K562 (cell line): ENCODE results near the gene RNF224. TPM values are rescaled to one million over a fixed set of nuclear protein-coding genes. Genes with fewer than 3 reads are reported as not detected.

Experiments
- CBFA2T3 ChIP-seq: fragments of 450-650 bp; IDR thresholded peaks from 2 replicates; pipeline ENCODE4 v1.6.1; 2017
- EP300 ChIP-seq: IDR thresholded peaks from 2 replicates; pipeline ENCODE4 v1.6.1; 2012; ENCODE audit warnings: low read length, improper control_type of control experiment
- HDGF ChIP-seq: fragments of 450-650 bp; IDR thresholded peaks from 2 replicates; pipeline ENCODE4 v1.6.1; 2016
- RAD21 ChIP-seq, 2 experiments: fragments of 250-450 bp in 1 of 2; fragments of 450-650 bp in 1 of 2; sonication (Bioruptor Pico) in 1 of 2; formaldehyde crosslinking in 1 of 2; IDR thresholded peaks in 1 of 2; conservative IDR thresholded peaks in 1 of 2; 2 replicates each; pipeline versions ENCODE4 v1.4.0 to v1.8.0; 2020 to 2022; ENCODE audit warnings: mild to moderate bottlenecking in 2 of 2, moderate library complexity in 1 of 2
- ZEB2 ChIP-seq: fragments of 450-650 bp; IDR thresholded peaks from 2 replicates; pipeline ENCODE4 v1.6.1; 2016
- ZNF239 ChIP-seq: fragments of 250-450 bp; sonication (Bioruptor Pico); IDR thresholded peaks from 2 replicates; pipeline ENCODE4 v1.4.0; 2020; ENCODE audit warnings: mild to moderate bottlenecking
- polyA plus RNA-seq, 8 experiments: library from polyadenylated mRNA; depleted of rRNA in 4 of 8; stranded (reverse) in 5 of 8; unstranded in 3 of 8; fragments of >200 nt; fragmentation: Nextera tagmentation in 2 of 8; fragmentation: Illumina TruSeq in 1 of 8; extraction: Ambion mirVana in 2 of 8; extraction: Trizol in 1 of 8; gene quantifications; 2 replicates each; pipeline versions ENCODE4 v1.2.1 to v1.2.3, GENCODE V29; 2011 to 2014; ENCODE audit warnings: inconsistent platforms in 1 of 8, missing spikeins in 1 of 8
- total RNA-seq, 7 experiments: library from RNA; depleted of rRNA in 6 of 7; stranded (reverse); fragments of >200 nt in 6 of 7; fragmentation: Illumina TruSeq in 2 of 7; extraction: Trizol in 2 of 7; gene quantifications; 2 replicates each; pipeline versions ENCODE4 v1.2.1 to v1.2.3, GENCODE V29; 2011 to 2021; ENCODE audit warnings: low replicate concordance in 1 of 7
- TF ChIP-seq, protein P1 (sequence below), 3 experiments: fragments of 200-800 bp in 1 of 3; fragments of 250-450 bp in 1 of 3; fragments of 450-650 bp in 1 of 3; sonication (Bioruptor Pico) in 1 of 3; sonication (Bioruptor generic) in 1 of 3; formaldehyde crosslinking in 1 of 3; IDR thresholded peaks; 2 replicates each; pipeline versions ENCODE4 v1.6.1 to v1.8.0; 2016 to 2022; ENCODE audit warnings: mild to moderate bottlenecking in 2 of 3, missing genetic modification characterization in 2 of 3, missing compliant biosample characterization in 1 of 3, moderate library complexity in 1 of 3
- TF ChIP-seq, protein P2 (sequence below): fragments of 250-450 bp; sonication (Bioruptor Pico); IDR thresholded peaks from 2 replicates; pipeline ENCODE4 v1.8.0; 2021; ENCODE audit warnings: moderate library complexity, mild to moderate bottlenecking, inconsistent platforms
- TF ChIP-seq, protein P3 (sequence below): fragments of 450-650 bp; conservative IDR thresholded peaks from 2 replicates; pipeline ENCODE4 v1.6.1; 2016; ENCODE audit warnings: missing genetic modification characterization, low read depth, mild to moderate bottlenecking, control low read depth, missing compliant biosample characterization
- TF ChIP-seq, protein P4 (sequence below), 2 experiments: fragments of 450-650 bp; formaldehyde crosslinking in 1 of 2; IDR thresholded peaks; 2 replicates each; pipeline versions ENCODE4 v1.4.0 to v1.6.1; 2014 to 2020; ENCODE audit warnings: mild to moderate bottlenecking in 2 of 2, borderline replicate concordance in 1 of 2, low read depth in 1 of 2

The RNF224 gene
- total and polyA plus RNA-seq, 9 of the 15 experiments (the other 6 are each of a cell fraction or from before 2014, with no cell fraction given) = not detected

DNA sequence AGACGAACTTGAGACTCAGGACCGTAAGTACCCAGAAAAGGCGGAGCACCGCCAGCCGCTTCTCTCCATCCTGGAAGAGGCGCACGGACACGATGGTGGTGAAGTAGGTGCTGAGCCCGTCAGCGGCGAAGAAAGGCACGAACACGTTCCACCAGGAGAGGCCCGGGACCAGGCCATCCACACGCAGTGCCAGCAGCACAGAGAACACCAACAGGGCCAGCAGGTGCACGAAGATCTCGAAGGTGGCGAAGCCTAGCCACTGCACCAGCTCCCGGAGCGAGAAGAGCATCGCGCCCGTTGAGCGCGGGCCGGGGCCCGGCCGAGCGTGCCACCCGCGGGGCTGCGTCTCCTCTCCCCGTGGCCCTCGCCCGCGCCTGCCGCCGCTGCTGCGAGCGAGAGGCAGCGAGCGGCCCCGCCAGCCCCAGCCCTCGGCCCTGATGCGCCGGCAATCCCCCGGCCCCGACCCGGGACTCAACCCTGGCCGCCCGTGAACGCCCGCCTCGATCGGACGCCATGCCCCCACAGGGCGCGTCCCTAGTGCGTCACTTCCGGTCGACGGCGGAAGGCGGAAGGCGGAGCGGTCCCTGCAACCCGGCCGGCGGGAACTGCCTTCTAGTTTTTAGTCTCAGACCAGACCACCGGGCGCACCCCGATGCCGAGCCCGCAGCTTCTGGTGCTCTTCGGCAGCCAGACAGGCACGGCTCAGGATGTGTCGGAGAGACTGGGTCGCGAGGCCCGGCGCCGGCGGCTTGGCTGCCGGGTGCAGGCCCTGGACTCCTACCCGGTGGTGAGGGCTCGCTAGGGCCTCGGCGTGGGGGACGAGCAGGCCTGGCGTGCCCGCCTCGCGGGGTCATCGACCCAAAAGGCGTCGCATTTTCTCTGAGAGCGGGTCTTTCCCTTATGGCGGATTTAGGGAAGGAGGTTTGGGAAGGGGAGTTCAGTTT, 21.9 kb upstream of the RNF224 start, which contains the start of the genes NDOR1 and TMEM203 (continued):
- TF ChIP-seq, protein P1, sequence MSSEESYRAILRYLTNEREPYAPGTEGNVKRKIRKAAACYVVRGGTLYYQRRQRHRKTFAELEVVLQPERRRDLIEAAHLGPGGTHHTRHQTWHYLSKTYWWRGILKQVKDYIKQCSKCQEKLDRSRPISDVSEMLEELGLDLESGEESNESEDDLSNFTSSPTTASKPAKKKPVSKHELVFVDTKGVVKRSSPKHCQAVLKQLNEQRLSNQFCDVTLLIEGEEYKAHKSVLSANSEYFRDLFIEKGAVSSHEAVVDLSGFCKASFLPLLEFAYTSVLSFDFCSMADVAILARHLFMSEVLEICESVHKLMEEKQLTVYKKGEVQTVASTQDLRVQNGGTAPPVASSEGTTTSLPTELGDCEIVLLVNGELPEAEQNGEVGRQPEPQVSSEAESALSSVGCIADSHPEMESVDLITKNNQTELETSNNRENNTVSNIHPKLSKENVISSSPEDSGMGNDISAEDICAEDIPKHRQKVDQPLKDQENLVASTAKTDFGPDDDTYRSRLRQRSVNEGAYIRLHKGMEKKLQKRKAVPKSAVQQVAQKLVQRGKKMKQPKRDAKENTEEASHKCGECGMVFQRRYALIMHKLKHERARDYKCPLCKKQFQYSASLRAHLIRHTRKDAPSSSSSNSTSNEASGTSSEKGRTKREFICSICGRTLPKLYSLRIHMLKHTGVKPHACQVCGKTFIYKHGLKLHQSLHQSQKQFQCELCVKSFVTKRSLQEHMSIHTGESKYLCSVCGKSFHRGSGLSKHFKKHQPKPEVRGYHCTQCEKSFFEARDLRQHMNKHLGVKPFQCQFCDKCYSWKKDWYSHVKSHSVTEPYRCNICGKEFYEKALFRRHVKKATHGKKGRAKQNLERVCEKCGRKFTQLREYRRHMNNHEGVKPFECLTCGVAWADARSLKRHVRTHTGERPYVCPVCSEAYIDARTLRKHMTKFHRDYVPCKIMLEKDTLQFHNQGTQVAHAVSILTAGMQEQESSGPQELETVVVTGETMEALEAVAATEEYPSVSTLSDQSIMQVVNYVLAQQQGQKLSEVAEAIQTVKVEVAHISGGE (CRISPR knock-in tag; IDR thresholded peaks at IDR 0.05) = peak; percentile 82 to 95 (median 91); a peak in 5 of 6 replicates
- TF ChIP-seq EP300 (no peak), ZEB2 (no peak), ZNF239 (CRISPR knock-in tag) (no peak), HDGF (no peak), RAD21 (CRISPR knock-in tag; conservative IDR thresholded peaks at IDR 0.05 in 1 of 2, IDR thresholded peaks at IDR 0.05 in 1 of 2) (no peak), CBFA2T3 (no peak)
- TF ChIP-seq, protein P2, sequence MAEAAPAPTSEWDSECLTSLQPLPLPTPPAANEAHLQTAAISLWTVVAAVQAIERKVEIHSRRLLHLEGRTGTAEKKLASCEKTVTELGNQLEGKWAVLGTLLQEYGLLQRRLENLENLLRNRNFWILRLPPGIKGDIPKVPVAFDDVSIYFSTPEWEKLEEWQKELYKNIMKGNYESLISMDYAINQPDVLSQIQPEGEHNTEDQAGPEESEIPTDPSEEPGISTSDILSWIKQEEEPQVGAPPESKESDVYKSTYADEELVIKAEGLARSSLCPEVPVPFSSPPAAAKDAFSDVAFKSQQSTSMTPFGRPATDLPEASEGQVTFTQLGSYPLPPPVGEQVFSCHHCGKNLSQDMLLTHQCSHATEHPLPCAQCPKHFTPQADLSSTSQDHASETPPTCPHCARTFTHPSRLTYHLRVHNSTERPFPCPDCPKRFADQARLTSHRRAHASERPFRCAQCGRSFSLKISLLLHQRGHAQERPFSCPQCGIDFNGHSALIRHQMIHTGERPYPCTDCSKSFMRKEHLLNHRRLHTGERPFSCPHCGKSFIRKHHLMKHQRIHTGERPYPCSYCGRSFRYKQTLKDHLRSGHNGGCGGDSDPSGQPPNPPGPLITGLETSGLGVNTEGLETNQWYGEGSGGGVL = no peak
- TF ChIP-seq, protein P3, sequence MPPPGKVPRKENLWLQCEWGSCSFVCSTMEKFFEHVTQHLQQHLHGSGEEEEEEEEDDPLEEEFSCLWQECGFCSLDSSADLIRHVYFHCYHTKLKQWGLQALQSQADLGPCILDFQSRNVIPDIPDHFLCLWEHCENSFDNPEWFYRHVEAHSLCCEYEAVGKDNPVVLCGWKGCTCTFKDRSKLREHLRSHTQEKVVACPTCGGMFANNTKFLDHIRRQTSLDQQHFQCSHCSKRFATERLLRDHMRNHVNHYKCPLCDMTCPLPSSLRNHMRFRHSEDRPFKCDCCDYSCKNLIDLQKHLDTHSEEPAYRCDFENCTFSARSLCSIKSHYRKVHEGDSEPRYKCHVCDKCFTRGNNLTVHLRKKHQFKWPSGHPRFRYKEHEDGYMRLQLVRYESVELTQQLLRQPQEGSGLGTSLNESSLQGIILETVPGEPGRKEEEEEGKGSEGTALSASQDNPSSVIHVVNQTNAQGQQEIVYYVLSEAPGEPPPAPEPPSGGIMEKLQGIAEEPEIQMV = no peak
- TF ChIP-seq, protein P4, sequence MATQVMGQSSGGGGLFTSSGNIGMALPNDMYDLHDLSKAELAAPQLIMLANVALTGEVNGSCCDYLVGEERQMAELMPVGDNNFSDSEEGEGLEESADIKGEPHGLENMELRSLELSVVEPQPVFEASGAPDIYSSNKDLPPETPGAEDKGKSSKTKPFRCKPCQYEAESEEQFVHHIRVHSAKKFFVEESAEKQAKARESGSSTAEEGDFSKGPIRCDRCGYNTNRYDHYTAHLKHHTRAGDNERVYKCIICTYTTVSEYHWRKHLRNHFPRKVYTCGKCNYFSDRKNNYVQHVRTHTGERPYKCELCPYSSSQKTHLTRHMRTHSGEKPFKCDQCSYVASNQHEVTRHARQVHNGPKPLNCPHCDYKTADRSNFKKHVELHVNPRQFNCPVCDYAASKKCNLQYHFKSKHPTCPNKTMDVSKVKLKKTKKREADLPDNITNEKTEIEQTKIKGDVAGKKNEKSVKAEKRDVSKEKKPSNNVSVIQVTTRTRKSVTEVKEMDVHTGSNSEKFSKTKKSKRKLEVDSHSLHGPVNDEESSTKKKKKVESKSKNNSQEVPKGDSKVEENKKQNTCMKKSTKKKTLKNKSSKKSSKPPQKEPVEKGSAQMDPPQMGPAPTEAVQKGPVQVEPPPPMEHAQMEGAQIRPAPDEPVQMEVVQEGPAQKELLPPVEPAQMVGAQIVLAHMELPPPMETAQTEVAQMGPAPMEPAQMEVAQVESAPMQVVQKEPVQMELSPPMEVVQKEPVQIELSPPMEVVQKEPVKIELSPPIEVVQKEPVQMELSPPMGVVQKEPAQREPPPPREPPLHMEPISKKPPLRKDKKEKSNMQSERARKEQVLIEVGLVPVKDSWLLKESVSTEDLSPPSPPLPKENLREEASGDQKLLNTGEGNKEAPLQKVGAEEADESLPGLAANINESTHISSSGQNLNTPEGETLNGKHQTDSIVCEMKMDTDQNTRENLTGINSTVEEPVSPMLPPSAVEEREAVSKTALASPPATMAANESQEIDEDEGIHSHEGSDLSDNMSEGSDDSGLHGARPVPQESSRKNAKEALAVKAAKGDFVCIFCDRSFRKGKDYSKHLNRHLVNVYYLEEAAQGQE (IDR thresholded peaks at IDR 0.05; ENCODE audit: borderline replicate concordance) = peak; percentile 33
- TF ChIP-seq, protein P4 (CRISPR knock-in tag; IDR thresholded peaks at IDR 0.05; ENCODE audit: low read depth) = peak; percentile 50
